Upper lobe of right lung (tissue), 1 donor: ENCODE results near the gene CLDND2. TPM values are rescaled to one million over a fixed set of nuclear protein-coding genes. Genes with fewer than 3 reads are reported as not detected.

Experiments
- ATAC-seq: fragments of 200-7000 bp; cut with Tn5 transposase; one replicate; pipeline ENCODE4 v1.9.1; 2020; ENCODE audit warnings: mild to moderate bottlenecking, moderate library complexity
- DNase-seq: peaks from one replicate; pipeline ENCODE4 v3.0.0-alpha.2; 2020
- H3K27ac ChIP-seq: fragments of 200-600 bp; one replicate; pipeline ENCODE4 v1.8.0; 2022
- H3K27me3 ChIP-seq: fragments of 200-600 bp; one replicate; pipeline ENCODE4 v1.8.0; 2022; ENCODE audit warnings: mild to moderate bottlenecking
- H3K36me3 ChIP-seq: fragments of 200-600 bp; one replicate; pipeline ENCODE4 v1.8.0; 2022
- H3K4me1 ChIP-seq: fragments of 200-600 bp; one replicate; pipeline ENCODE4 v1.8.0; 2022
- H3K4me3 ChIP-seq: fragments of 200-600 bp; one replicate; pipeline ENCODE4 v1.8.0; 2022; ENCODE audit warnings: mild to moderate bottlenecking
- H3K9me3 ChIP-seq: fragments of 200-600 bp; one replicate; pipeline ENCODE4 v1.8.0; 2022
- intact Hi-C: fragments of 100-400 bp; cut with DNase I; formaldehyde crosslinking; loops from one replicate; pipeline ENCODE4 v1.11.0; 2022
- total RNA-seq: library from RNA; stranded (reverse); fragmentation: NEBNext Ultra II Directional; extraction: Animal tissue kit (Norgen Biotek cat#: 25700); gene quantifications from one replicate; pipeline ENCODE4 v1.2.1, GENCODE V29; 2021
- TF ChIP-seq, protein P1 (sequence below): fragments of 200-600 bp; IDR thresholded peaks from one replicate; pipeline ENCODE4 v1.8.0; 2022; ENCODE audit warnings: antibody characterized with exemption
- donor health status: DM: no; HTN: yes; CAD: no; lungs with severe emphysema.

The CLDND2 gene
- total RNA-seq, 1 donor from 2014 or later: 0.64 TPM

DNA sequence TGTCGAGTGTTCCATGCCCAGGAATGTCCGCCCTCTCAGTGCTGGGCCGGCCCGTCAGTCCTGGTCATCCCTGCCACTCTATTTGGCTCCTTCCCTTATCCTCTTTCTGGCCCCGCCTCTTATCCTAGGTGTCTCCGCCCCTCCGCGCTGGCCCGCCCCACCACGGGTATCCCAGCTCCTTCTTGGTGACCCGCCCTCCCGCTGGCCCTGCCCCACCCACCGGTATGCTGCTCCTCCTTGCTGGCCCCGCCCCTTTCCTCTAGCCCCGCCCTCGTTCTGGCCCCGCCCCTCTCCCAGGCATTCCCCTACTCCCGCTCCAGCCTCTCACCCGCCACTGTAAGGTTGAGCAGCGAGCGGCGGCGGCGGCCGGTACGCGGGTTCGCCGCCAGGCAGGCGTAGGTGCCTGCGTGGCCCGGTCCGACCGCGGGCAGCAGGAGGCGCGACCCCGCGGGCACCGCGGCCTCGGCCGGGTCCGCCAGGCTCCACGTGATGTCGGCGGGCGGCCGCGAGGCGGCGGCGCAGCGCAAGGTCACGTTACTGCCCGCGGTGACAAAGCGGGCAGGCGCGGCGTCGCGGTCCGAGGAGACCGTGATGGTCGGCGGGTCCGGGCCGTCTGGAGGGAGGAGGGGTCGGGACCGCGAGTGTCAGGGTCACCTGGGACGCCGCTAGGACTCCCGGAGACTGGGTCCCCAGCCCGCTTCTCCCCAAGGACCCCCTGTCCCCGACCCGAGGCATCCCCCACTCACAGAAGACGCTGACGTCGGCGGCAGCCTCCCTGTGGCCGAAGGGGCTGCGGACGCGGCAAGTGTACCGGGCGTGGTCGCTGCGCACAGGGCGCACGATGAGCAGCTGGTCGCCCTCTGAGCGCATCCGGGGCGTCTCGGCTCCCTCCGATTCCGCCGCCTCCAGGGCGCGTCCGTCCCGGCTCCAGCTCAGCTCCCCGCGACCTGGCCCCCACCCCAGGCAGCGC, 28.8 kb downstream of the CLDND2 start:
- TF ChIP-seq, protein P1, sequence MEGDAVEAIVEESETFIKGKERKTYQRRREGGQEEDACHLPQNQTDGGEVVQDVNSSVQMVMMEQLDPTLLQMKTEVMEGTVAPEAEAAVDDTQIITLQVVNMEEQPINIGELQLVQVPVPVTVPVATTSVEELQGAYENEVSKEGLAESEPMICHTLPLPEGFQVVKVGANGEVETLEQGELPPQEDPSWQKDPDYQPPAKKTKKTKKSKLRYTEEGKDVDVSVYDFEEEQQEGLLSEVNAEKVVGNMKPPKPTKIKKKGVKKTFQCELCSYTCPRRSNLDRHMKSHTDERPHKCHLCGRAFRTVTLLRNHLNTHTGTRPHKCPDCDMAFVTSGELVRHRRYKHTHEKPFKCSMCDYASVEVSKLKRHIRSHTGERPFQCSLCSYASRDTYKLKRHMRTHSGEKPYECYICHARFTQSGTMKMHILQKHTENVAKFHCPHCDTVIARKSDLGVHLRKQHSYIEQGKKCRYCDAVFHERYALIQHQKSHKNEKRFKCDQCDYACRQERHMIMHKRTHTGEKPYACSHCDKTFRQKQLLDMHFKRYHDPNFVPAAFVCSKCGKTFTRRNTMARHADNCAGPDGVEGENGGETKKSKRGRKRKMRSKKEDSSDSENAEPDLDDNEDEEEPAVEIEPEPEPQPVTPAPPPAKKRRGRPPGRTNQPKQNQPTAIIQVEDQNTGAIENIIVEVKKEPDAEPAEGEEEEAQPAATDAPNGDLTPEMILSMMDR: peak; percentile 18
- H3K9me3 ChIP-seq: no peaks in the 10 kb centered on the region
- no peak overlapping the region for H3K27ac ChIP-seq
- peak; percentile 100 for DNase-seq
- H3K27me3 ChIP-seq: no peaks in the 10 kb centered on the region
- intact Hi-C loops: no loop called here
- ATAC-seq: peak; percentile 97
- peaks cover 2% of the 10 kb centered on the region for H3K36me3 ChIP-seq
- peaks cover 11% of the 10 kb centered on the region for H3K4me1 ChIP-seq
- peak overlapping the region; percentile 71 for H3K4me3 ChIP-seq

DNA sequence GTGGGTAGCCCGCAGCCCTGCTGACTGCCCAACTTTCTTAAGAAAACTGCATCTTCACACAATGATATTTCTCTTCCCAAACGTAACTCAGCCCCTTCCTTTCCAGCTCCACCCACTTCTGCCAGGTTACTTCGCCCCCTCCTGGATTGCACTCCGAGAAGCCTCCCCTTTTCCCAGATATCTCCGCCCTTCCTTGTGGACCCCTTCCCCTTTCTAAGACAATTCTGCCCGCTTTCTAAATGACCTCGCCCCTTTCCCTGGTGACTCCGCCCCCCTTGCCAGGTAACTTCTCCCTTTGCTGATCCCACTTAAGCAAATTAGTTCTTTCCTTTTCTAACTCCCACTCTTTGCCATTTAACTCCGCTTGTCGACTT, 29.5 kb downstream of the CLDND2 start:
- TF ChIP-seq, protein P1: no peak
- Histone ChIP-seq H3K9me3 (no peaks in the 10 kb centered on the region), H3K36me3 (no peaks in the 10 kb centered on the region), H3K27me3 (no peaks in the 10 kb centered on the region), H3K4me3 (peak overlapping the region; percentile 71), H3K27ac (peak overlapping the region; percentile 45), H3K4me1 (peaks cover 11% of the 10 kb centered on the region)
- ATAC-seq: no peak
- intact Hi-C loops: no loop called here
- no peak for DNase-seq

DNA sequence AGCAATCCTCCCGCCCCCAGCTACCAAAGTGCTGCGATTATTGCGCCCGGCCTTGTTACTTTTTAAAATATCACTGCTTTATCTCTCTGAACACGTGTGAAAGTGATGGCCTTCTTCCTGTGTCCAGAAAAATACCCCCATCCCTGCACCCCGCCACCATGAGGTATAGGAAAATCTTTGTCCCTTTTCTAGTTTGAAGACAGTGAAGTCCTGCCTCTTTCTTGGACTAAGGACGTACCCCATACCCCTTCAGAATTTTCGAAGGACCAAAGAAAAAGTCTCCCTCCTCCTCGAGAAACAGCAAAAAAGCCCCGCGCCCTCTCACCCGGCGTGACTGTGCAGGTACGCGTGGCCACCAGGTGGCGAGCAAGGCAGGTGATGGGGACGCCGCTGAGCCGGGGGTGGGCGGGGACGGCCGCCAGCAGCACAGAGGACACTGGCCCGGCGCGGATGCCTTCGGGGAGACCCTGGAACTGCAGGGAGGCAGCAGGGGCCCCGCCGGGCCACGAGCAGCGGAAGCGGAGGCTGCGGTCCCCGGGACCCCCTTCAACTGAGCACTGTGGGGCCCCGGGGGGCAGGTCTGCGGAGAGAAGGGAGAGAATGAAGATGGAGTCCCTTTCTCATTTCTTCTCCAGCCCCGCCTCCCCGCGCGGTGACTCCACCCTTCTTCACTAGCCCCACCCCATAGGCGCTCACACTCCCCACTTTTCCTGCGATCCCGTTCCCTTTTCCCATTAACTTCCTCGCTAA, 30.1 kb downstream of the CLDND2 start:
- intact Hi-C loops: no loop called here
- peak overlapping the region; percentile 45 for H3K27ac ChIP-seq
- TF ChIP-seq, protein P1: peak; percentile 85
- no peaks in the 10 kb centered on the region for H3K9me3 ChIP-seq
- H3K27me3 ChIP-seq: no peaks in the 10 kb centered on the region
- H3K36me3 ChIP-seq: no peaks in the 10 kb centered on the region
- peaks cover 11% of the 10 kb centered on the region for H3K4me1 ChIP-seq
- peak overlapping the region; percentile 71 for H3K4me3 ChIP-seq
- DNase-seq: peak; percentile 93
- ATAC-seq: peak; percentile 78

DNA sequence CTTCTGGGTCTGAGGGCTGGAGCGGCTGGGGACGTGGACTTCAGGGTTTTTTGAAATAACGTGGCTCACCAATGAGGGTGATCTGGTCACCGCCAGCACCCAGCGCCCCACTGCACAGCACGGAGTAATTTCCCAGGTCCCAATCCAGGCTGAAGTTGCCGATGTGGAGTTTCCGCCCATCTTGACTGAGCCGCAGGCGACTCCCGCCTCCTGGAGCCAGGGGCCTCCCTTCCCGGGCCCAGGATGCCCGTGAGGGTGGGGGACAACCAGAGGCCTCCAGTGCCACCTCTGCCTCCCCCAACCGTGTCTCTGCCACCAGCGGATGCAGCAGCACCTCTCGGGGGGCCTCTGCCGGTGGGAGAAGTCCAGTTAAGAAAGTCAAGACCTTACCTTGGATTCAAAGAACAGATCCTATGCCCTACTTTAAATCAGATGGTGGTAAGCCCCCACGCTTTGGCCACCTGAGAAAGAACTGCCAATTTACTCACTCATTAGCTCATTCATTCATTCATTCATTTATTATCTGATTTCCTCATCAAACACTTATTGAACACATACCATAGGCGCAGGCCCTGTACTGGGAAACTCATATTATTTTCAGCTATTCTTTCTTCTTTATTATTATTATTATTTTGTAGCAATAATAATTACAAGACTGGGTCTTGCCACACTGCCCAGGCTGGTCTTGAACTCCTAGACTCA, 30.8 kb downstream of the CLDND2 start:
- H3K27ac ChIP-seq: no peak overlapping the region
- no peak overlapping the region for H3K4me3 ChIP-seq
- intact Hi-C loops: no loop called here
- no peaks in the 10 kb centered on the region for H3K36me3 ChIP-seq
- no peaks in the 10 kb centered on the region for H3K9me3 ChIP-seq
- TF ChIP-seq, protein P1: no peak
- ATAC-seq: no peak
- no peaks in the 10 kb centered on the region for H3K27me3 ChIP-seq
- DNase-seq: no peak
- H3K4me1 ChIP-seq: peaks cover 11% of the 10 kb centered on the region

DNA sequence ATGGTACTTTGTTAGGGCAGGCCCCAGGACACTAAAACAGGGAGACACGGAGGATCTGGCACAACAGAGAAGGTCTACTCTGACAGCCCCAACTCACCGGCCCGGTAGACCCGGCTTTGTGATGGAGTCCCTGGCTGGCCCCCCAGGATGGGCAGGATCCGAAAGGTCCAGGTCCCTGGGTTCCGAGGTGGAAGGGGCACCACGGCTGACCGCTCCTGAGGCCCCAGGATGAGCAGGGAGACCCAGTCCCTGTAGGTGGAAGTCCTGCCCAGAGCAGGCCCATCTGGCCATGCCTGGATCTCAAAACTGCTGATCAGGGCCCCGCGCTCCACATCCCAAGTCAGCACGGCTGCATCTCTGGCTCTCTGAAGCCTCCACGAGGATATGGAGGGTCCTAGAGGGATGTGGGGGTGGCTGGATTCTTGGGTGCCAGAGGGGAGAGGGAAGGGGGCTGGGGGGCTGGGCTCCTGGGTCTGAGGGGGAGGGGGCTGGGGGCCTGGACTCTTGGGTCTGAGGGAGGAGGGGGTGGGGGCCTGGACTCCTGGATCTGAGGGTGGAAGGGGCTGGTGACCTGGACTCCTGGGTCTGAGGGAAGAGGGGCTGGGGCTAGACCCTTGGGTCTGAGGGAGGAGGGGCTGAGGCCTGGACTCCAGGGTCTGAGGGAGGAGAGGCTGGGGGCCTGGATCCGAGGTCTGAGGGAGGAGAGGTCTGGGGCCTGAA, 31.5 kb downstream of the CLDND2 start:
- Histone ChIP-seq H3K36me3 (no peaks in the 10 kb centered on the region), H3K4me3 (no peak overlapping the region), H3K4me1 (peaks cover 11% of the 10 kb centered on the region), H3K27ac (no peak overlapping the region), H3K27me3 (no peaks in the 10 kb centered on the region), H3K9me3 (no peaks in the 10 kb centered on the region)
- intact Hi-C loops: no loop called here
- ATAC-seq (no peak), DNase-seq (no peak)
- TF ChIP-seq, protein P1: no peak
